HG02678 (cell line): ENCODE measurements around the gene SGK1.
"Not testable (repeated sequence)": the region's sequence is repeated elsewhere in the genome, so short reads cannot be mapped to it uniquely, and the experiment has no call there.

Experiments used
- ATAC-seq: cut with Tn5 transposase; IDR thresholded peaks from one replicate; pipeline ENCODE4 v1.9.1; 2021; ENCODE audit warnings: mild to moderate bottlenecking, moderate library complexity; ENCODE audit not compliant: unreplicated experiment

The SGK1 gene

DNA sequence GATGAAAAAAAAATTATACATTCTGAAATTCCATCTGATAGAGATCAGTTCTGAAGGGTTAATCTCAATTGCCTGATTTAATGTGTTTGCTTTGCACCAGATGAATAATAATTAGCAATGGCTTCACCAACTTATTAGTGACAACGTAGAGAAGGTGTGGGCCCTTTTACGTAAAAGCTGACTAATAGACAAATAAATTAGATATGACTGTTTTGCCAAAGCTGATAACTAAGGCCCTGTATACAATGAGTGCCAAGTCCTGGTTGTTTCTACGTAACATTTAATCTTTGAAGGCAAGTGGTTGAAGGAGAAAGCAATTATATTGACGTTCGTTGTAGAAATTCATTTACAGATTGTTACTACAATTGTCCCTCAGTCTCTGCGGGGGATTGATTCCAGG, 10.8 kb downstream of the SGK1 start:
- no peak for ATAC-seq

DNA sequence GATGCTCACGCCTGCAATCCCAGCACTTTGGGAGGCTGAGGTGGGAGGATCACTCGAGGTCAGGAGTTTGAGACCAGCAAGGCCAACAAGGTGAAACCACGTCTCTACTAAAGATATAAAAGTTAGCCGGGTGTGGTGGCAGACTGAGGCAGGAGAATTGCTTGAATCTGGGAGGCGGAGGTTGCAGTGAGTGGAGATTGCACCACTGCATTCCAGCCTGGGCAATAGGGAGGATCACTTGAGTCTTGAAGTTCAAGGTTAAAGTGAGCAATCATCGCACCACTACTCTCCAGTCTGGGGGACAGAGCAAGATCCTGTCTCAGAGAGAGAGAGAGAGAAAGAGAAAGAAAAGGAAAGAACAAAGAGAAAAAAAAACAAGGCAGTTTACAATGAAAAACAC, 13.5 kb downstream of the SGK1 start:
- not testable (repeated sequence) for ATAC-seq

DNA sequence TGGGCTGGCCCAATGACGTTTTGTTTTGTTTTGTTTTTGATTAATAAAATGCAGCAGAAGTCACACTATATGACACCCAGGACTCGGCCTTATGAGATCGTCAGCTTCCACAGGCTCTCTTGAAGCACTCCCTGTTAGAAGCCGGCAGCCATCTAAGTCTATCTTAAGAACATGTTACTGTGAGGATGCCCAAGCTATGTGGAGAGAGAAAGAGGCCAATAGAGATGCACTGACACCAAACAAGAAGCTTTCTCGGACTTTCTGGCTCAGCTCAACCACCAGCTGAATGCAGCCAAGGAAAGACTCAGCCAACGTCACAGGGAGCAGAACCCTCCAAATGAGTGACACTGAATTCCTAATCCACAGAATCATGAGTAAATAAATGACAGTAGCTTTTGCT, 14.0 kb downstream of the SGK1 start:
- no peak for ATAC-seq

- ATAC-seq: no peak
Observed at GRCh38 chr6:134299236-134299635, 18.7 kb downstream of the SGK1 start.

DNA sequence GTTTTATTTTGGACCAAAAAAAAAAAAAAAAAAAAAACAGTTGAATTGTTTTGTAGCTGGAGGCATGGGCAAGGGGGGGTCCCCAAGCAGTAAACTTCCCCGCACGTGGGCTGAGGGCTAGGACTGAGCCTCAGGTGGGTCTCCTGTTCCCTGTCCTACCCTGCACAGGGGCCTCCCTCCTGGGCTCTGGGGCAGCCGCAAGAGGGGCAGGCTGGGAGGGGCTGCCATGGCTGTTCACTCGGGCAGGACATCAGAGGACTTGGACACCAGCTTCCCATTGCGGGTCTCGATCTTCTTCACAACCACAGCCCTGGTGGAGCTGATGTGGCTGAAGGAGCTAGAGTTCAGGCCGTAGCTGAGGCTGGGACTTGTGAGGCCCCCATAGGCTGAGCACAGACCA, 21.1 kb downstream of the SGK1 start:
- no peak for ATAC-seq

- peak; percentile 80 for ATAC-seq
Observed at GRCh38 chr6:134295953-134296553, 21.9 kb downstream of the SGK1 start.

GRCh38 chr6:134293659-134294161, 24.2 kb downstream of the SGK1 start:
- ATAC-seq: no peak

DNA sequence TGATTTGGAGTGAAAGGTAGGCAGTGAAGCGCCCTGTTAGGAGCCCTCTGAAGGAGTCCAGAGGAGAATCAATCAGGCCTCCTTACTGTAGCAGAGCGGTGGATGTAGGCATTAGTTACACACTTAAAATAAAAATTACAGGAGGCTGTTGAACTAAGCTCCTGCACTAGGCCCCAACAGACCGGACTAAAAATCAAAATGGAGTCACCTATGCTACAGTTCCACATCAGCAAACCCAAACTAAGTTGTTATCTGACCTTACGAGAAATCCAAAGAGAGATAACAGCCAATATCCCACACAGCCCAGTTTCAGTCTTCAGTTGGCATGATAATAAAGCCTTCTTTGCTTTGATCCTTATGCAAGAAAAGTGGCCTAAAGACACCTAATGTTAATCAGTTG, 26.8 kb downstream of the SGK1 start:
- ATAC-seq: no peak

DNA sequence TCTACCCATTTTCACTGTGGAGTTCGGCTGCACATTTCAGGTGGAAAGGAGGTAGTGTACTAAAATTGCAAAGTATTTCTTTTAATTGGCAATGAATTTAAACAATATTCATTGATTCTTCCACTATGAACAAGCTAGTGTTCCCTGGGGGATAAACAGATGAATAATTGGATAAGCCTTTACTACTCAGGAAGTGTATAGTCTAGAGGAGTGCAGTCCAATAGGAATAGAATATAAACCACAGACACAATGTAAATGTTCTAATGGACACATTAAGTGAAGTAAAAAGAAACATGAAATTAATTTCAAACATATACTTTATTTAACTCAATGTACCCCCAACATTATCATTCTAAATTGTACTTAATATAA, 28.7 kb downstream of the SGK1 start:
- no peak for ATAC-seq

GRCh38 chr6:134288538-134289203, 29.2 kb downstream of the SGK1 start:
- ATAC-seq: peak; percentile 68

DNA sequence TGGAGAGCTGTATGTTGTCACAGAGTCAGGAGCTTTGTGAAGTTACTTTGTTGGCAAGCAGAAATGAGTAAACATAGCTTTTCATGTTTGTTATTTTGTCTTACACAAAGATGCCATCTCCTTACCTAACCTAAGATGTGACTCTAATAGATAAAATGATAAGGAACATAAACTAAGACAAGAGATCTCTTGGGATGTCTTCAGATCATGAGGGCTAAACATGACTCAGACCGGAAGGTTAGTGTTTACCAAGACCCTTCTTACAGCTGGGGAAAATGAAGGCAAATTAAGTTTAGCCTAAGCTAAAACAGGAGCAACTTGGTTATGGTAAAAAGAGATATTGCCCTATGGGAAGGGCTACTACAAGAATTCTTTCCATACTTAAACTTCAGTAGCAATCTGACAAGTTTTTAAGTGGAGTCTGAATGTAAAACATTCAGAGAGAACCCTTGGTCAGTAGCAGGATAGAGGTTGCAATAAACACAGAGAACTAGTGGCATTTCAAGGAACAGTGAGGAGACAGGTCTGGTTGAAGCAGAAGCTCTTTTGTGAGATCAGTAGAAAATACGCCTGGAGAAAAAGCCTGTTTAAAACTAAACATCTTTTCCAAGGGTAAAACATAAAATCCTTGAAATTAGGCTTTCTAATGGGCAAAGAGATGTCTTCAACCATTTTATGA, 29.9 kb downstream of the SGK1 start:
- ATAC-seq: peak; percentile 39

GRCh38 chr6:134282816-134283215, 35.1 kb downstream of the SGK1 start:
- no peak for ATAC-seq

GRCh38 chr6:134281388-134281787, 36.5 kb downstream of the SGK1 start:
- ATAC-seq: no peak

DNA sequence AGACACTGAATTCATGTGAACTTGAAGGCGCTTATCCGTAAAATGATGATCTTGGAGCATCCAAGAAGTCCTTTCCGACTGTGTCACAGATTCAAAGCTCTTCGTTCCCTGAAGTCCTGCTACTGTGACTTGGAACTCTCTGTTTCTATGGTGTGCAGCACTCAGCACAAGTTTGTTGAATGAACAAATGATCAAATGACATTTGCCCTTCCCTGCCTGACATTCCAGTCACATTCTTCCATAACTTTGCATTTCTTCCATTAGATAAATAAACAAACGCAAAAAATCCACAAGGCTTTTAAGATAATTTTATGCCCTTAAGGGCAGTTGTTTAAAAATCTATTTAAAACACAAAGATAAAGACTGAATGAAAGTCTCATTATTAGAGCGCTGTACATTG, 39.9 kb downstream of the SGK1 start:
- ATAC-seq: no peak

- ATAC-seq: not testable (repeated sequence)
Observed at GRCh38 chr6:134276891-134277377, 41.0 kb downstream of the SGK1 start.

- no peak for ATAC-seq
Observed at GRCh38 chr6:134272374-134272773, 45.5 kb downstream of the SGK1 start.

GRCh38 chr6:134267917-134268361, 50.0 kb downstream of the SGK1 start:
- ATAC-seq: no peak

- no peak for ATAC-seq
Observed at GRCh38 chr6:134266776-134267175, 51.1 kb downstream of the SGK1 start.

GRCh38 chr6:134261766-134262165, 56.1 kb downstream of the SGK1 start:
- ATAC-seq: no peak

DNA sequence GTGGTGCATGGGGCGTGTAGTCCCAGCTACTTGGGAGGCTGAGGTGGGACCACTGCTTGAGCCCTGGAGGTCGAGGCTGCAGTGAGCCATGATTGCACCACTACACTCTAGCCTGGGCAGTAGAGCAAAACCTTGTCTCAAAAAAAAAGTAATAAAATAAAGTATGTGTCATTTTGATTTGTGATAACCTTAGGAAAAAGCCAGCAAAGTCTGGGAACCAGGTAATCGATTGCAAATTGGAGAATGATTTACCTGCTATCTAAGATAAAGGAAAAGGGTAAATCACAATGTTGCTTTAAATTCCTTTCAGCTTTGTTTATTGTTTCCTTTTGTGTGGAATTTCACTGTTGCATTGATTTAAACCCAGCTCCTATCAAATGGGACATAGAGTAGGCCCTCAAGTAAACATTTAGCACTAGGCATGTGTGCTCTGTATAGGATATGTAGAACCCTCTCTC, 59.0 kb downstream of the SGK1 start:
- no peak for ATAC-seq

GRCh38 chr6:134257516-134257915, 60.4 kb downstream of the SGK1 start:
- no peak for ATAC-seq

- no peak for ATAC-seq
Observed at GRCh38 chr6:134256862-134257261, 61.0 kb downstream of the SGK1 start.
